GM18858 (cell line): ENCODE data around the gene ASTN2.
A peak's percentile ranks its signal among the peaks of the same experiment; 100 is the strongest.

Experiments
- ATAC-seq: cut with Tn5 transposase; IDR thresholded peaks from one replicate; pipeline ENCODE4 v1.9.1; 2021; ENCODE audit not compliant: unreplicated experiment

The ASTN2 gene

GRCh38 chr9:116409638-116410037, 1005.2 kb downstream of the ASTN2 start:
- ATAC-seq: no peak

- no peak for ATAC-seq
Observed at GRCh38 chr9:116409129-116409528, 1005.7 kb downstream of the ASTN2 start.

- no peak for ATAC-seq
Observed at GRCh38 chr9:116406469-116406868, 1008.4 kb downstream of the ASTN2 start.

GRCh38 chr9:116405321-116405720, 1009.5 kb downstream of the ASTN2 start:
- ATAC-seq: no peak

- ATAC-seq: no peak
Observed at GRCh38 chr9:116404228-116404627, 1010.6 kb downstream of the ASTN2 start.

- no peak for ATAC-seq
Observed at GRCh38 chr9:116403171-116403570, 1011.7 kb downstream of the ASTN2 start.

GRCh38 chr9:116395699-116396037, 1019.2 kb downstream of the ASTN2 start:
- ATAC-seq: no peak

- no peak for ATAC-seq
Observed at GRCh38 chr9:116394894-116395698, 1019.8 kb downstream of the ASTN2 start.

GRCh38 chr9:116394070-116394469, 1020.8 kb downstream of the ASTN2 start:
- ATAC-seq: no peak

GRCh38 chr9:116393198-116393597, 1021.7 kb downstream of the ASTN2 start:
- no peak for ATAC-seq

- no peak for ATAC-seq
Observed at GRCh38 chr9:116391306-116391900, 1023.5 kb downstream of the ASTN2 start.

GRCh38 chr9:116390303-116391228, 1024.3 kb downstream of the ASTN2 start:
- peak; percentile 65 for ATAC-seq

- no peak for ATAC-seq
Observed at GRCh38 chr9:116389541-116390302, 1025.1 kb downstream of the ASTN2 start.

GRCh38 chr9:116387934-116388698, 1026.7 kb downstream of the ASTN2 start:
- no peak for ATAC-seq

- ATAC-seq: no peak
Observed at GRCh38 chr9:116383936-116384335, 1030.9 kb downstream of the ASTN2 start.

- no peak for ATAC-seq
Observed at GRCh38 chr9:116383133-116383532, 1031.7 kb downstream of the ASTN2 start.

GRCh38 chr9:116382053-116382452, 1032.8 kb downstream of the ASTN2 start:
- ATAC-seq: no peak

- no peak for ATAC-seq
Observed at GRCh38 chr9:116381350-116381749, 1033.5 kb downstream of the ASTN2 start.

- peak; percentile 46 for ATAC-seq
Observed at GRCh38 chr9:116380496-116380995, 1034.3 kb downstream of the ASTN2 start.

- ATAC-seq: no peak
Observed at GRCh38 chr9:116379821-116380220, 1035.0 kb downstream of the ASTN2 start.
